Skeletal muscle satellite cell (primary cell): Measurements from ENCODE around the gene ABHD12.

Experiments
- H3K27me3 ChIP-seq: 2 replicates; pipeline ENCODE4 v1.7.0; 2013; ENCODE audit warnings: low read length; ENCODE audit not compliant: control insufficient read depth, insufficient read depth
- H3K36me3 ChIP-seq: 2 replicates; pipeline ENCODE4 v1.7.0; 2013; ENCODE audit warnings: mild to moderate bottlenecking, control low read depth, low read length; ENCODE audit not compliant: insufficient read depth
- H3K4me1 ChIP-seq: 2 replicates; pipeline ENCODE4 v1.7.0; 2013; ENCODE audit warnings: low read length; ENCODE audit not compliant: control insufficient read depth, insufficient read depth
- H3K4me2 ChIP-seq: 2 replicates; pipeline ENCODE4 v1.7.0; 2013; ENCODE audit warnings: mild to moderate bottlenecking, low read length
- H3K4me3 ChIP-seq: 2 replicates; pipeline ENCODE4 v1.7.0; 2013; ENCODE audit warnings: low read length
- H3K9ac ChIP-seq: 2 replicates; pipeline ENCODE4 v1.7.0; 2013; ENCODE audit warnings: mild to moderate bottlenecking, low read depth, low read length, moderate library complexity
- H3K9me3 ChIP-seq: replicated peaks from 2 replicates; pipeline ENCODE4 v1.7.0; 2013; ENCODE audit warnings: mild to moderate bottlenecking, control low read depth, low read length

ABHD12 gene

GRCh38 chr20:25308083-25308491 is 82.5 kb downstream of the ABHD12 start:
- no peak overlapping the region for H3K4me2 ChIP-seq
- no peak overlapping the region for H3K9ac ChIP-seq
- peaks cover 34% of the 10 kb centered on the region for H3K4me1 ChIP-seq
- H3K4me3 ChIP-seq: no peak overlapping the region
- H3K9me3 ChIP-seq: no peaks in the 10 kb centered on the region
- peaks cover 5% of the 10 kb centered on the region for H3K36me3 ChIP-seq
- H3K27me3 ChIP-seq: no peaks in the 10 kb centered on the region

GRCh38 chr20:25306991-25307903 is 83.4 kb downstream of the ABHD12 start:
- Histone ChIP-seq H3K9ac (no peak overlapping the region), H3K9me3 (no peaks in the 10 kb centered on the region), H3K4me2 (no peak overlapping the region), H3K4me1 (peaks cover 34% of the 10 kb centered on the region), H3K27me3 (no peaks in the 10 kb centered on the region), H3K4me3 (no peak overlapping the region), H3K36me3 (peaks cover 5% of the 10 kb centered on the region)

GRCh38 chr20:25304025-25304549 is 86.5 kb downstream of the ABHD12 start:
- Histone ChIP-seq H3K27me3 (no peaks in the 10 kb centered on the region), H3K4me1 (peaks cover 22% of the 10 kb centered on the region), H3K4me2 (no peak overlapping the region), H3K36me3 (peaks cover 12% of the 10 kb centered on the region), H3K4me3 (no peak overlapping the region), H3K9me3 (no peaks in the 10 kb centered on the region), H3K9ac (no peak overlapping the region)

- Histone ChIP-seq H3K9me3 (no peaks in the 10 kb centered on the region), H3K4me2 (no peak overlapping the region), H3K9ac (no peak overlapping the region), H3K36me3 (peaks cover 17% of the 10 kb centered on the region), H3K4me1 (peaks cover 21% of the 10 kb centered on the region), H3K27me3 (no peaks in the 10 kb centered on the region), H3K4me3 (no peak overlapping the region)
These were observed 87.2 kb downstream of the ABHD12 start for GRCh38 chr20:25303292-25304024.

- H3K4me2 ChIP-seq: no peak overlapping the region
- peaks cover 22% of the 10 kb centered on the region for H3K36me3 ChIP-seq
- no peak overlapping the region for H3K4me3 ChIP-seq
- peaks cover 19% of the 10 kb centered on the region for H3K4me1 ChIP-seq
- no peak overlapping the region for H3K9ac ChIP-seq
- H3K9me3 ChIP-seq: no peaks in the 10 kb centered on the region
- H3K27me3 ChIP-seq: no peaks in the 10 kb centered on the region
These were observed 88.0 kb downstream of the ABHD12 start for GRCh38 chr20:25302596-25302995.

- no peak overlapping the region for H3K4me3 ChIP-seq
- no peaks in the 10 kb centered on the region for H3K9me3 ChIP-seq
- H3K4me1 ChIP-seq: peaks cover 21% of the 10 kb centered on the region
- no peaks in the 10 kb centered on the region for H3K27me3 ChIP-seq
- H3K9ac ChIP-seq: no peak overlapping the region
- no peak overlapping the region for H3K4me2 ChIP-seq
- H3K36me3 ChIP-seq: peaks cover 34% of the 10 kb centered on the region
These were observed 89.2 kb downstream of the ABHD12 start for GRCh38 chr20:25301357-25301920.

- Histone ChIP-seq H3K36me3 (peaks cover 42% of the 10 kb centered on the region), H3K4me2 (no peak overlapping the region), H3K9ac (no peak overlapping the region), H3K27me3 (no peaks in the 10 kb centered on the region), H3K4me1 (peaks cover 29% of the 10 kb centered on the region), H3K9me3 (no peaks in the 10 kb centered on the region), H3K4me3 (no peak overlapping the region)
These were observed 90.0 kb downstream of the ABHD12 start for GRCh38 chr20:25300496-25301170.

- H3K36me3 ChIP-seq: peaks cover 50% of the 10 kb centered on the region
- H3K4me1 ChIP-seq: peaks cover 37% of the 10 kb centered on the region
- no peaks in the 10 kb centered on the region for H3K27me3 ChIP-seq
- no peak overlapping the region for H3K4me2 ChIP-seq
- no peak overlapping the region for H3K4me3 ChIP-seq
- H3K9me3 ChIP-seq: no peaks in the 10 kb centered on the region
- no peak overlapping the region for H3K9ac ChIP-seq
These were observed 90.8 kb downstream of the ABHD12 start for GRCh38 chr20:25299806-25300205.

- peaks cover 41% of the 10 kb centered on the region for H3K4me1 ChIP-seq
- peaks cover 63% of the 10 kb centered on the region for H3K36me3 ChIP-seq
- no peak overlapping the region for H3K4me2 ChIP-seq
These were observed 93.3 kb downstream of the ABHD12 start for GRCh38 chr20:25297141-25297905.

GRCh38 chr20:25296094-25297093 is 94.2 kb downstream of the ABHD12 start:
- Histone ChIP-seq H3K9me3 (no peaks in the 10 kb centered on the region), H3K4me1 (peaks cover 41% of the 10 kb centered on the region), H3K36me3 (peaks cover 72% of the 10 kb centered on the region), H3K4me3 (no peak overlapping the region), H3K27me3 (no peaks in the 10 kb centered on the region), H3K9ac (no peak overlapping the region), H3K4me2 (no peak overlapping the region)

More at GRCh38 chr20:25297141-25297905, 93.3 kb downstream of the ABHD12 start:
- Histone ChIP-seq H3K9ac (no peak overlapping the region), H3K27me3 (no peaks in the 10 kb centered on the region), H3K9me3 (no peaks in the 10 kb centered on the region), H3K4me3 (no peak overlapping the region)
